Measurements from ENCODE around the gene MTHFD1L.

DNA sequence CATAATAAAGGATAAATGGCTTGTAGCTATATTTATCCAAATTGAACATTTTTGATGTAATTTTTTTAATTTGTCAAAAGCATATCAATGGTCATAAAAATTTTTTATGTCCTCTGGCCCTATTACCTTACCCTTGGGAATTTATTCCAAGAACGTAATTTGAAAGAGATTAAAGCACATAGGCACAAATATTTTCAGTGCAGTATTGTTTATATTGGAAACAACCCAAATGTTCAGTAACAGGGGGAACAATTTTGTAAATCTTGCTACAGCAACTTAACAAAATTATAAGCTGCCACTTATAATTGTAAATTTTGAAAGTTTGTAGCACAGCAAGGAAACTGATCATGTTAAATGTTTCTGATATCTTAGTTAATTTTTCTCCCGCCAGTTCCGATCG is 142.4 kb downstream of the MTHFD1L start:
- TF ChIP-seq, protein P1, sequence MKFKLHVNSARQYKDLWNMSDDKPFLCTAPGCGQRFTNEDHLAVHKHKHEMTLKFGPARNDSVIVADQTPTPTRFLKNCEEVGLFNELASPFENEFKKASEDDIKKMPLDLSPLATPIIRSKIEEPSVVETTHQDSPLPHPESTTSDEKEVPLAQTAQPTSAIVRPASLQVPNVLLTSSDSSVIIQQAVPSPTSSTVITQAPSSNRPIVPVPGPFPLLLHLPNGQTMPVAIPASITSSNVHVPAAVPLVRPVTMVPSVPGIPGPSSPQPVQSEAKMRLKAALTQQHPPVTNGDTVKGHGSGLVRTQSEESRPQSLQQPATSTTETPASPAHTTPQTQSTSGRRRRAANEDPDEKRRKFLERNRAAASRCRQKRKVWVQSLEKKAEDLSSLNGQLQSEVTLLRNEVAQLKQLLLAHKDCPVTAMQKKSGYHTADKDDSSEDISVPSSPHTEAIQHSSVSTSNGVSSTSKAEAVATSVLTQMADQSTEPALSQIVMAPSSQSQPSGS (IDR thresholded peaks at IDR 0.05; ENCODE audit: low read length), result no peak
- TF ChIP-seq EP300 (IDR thresholded peaks at IDR 0.05; ENCODE audit: borderline replicate concordance in 1 of 2, low read depth in 2 of 2, low read length in 2 of 2) (no peak), ASH2L (IDR thresholded peaks at IDR 0.05; ENCODE audit: low read length) (no peak), CEBPB (IDR thresholded peaks at IDR 0.05; ENCODE audit: low read depth, low read length) (no peak), SP4 (IDR thresholded peaks at IDR 0.05; ENCODE audit: low read length) (no peak), POLR2AphosphoS5 (IDR thresholded peaks at IDR 0.05; ENCODE audit: low read depth, low read length) (no peak), RFX5 (IDR thresholded peaks at IDR 0.05; ENCODE audit: borderline replicate concordance, low read depth, low read length) (no peak), GTF2F1 (IDR thresholded peaks at IDR 0.05; ENCODE audit: borderline replicate concordance, low read depth, low read length) (no peak)
- TF ChIP-seq, protein P2, sequence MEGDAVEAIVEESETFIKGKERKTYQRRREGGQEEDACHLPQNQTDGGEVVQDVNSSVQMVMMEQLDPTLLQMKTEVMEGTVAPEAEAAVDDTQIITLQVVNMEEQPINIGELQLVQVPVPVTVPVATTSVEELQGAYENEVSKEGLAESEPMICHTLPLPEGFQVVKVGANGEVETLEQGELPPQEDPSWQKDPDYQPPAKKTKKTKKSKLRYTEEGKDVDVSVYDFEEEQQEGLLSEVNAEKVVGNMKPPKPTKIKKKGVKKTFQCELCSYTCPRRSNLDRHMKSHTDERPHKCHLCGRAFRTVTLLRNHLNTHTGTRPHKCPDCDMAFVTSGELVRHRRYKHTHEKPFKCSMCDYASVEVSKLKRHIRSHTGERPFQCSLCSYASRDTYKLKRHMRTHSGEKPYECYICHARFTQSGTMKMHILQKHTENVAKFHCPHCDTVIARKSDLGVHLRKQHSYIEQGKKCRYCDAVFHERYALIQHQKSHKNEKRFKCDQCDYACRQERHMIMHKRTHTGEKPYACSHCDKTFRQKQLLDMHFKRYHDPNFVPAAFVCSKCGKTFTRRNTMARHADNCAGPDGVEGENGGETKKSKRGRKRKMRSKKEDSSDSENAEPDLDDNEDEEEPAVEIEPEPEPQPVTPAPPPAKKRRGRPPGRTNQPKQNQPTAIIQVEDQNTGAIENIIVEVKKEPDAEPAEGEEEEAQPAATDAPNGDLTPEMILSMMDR (IDR thresholded peaks at IDR 0.05; ENCODE audit: control extremely low read depth in 1 of 3, insufficient read depth in 1 of 3, low read depth in 1 of 3, low read length in 3 of 3), result no peak
- TF ChIP-seq, protein P3, sequence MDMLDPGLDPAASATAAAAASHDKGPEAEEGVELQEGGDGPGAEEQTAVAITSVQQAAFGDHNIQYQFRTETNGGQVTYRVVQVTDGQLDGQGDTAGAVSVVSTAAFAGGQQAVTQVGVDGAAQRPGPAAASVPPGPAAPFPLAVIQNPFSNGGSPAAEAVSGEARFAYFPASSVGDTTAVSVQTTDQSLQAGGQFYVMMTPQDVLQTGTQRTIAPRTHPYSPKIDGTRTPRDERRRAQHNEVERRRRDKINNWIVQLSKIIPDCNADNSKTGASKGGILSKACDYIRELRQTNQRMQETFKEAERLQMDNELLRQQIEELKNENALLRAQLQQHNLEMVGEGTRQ (IDR thresholded peaks at IDR 0.05; ENCODE audit: low read length), result no peak

All from H1 (cell line).